HEK293 (cell line): Measurements from ENCODE around the gene HBA2.
A peak's percentile ranks its signal among the peaks of the same experiment; 100 is the strongest.

ENCODE experiments used
- CTCF ChIA-PET: fragments of 350-600 bp; formaldehyde crosslinking; extraction: SDS; loops from one replicate; lab custom pipeline; 2021; ENCODE audit warnings: antibody characterized with exemption; lab: Yijun Ruan, JAX
- POLR2A ChIA-PET: fragments of 300-600 bp; formaldehyde crosslinking; extraction: SDS; loops from one replicate; lab custom pipeline; 2020; ENCODE audit warnings: antibody characterized with exemption, inconsistent platforms; lab: Yijun Ruan, JAX
- H3K27ac ChIP-seq: fragments of 200-500 bp; sonication (Bioruptor generic); 2 replicates; pipeline ENCODE4 v1.5.1; 2014; ENCODE audit warnings: low read depth, low read length, control low read depth, inconsistent platforms; ENCODE audit errors: extremely low read depth
- H3K36me3 ChIP-seq, 2 experiments: fragments of 200-500 bp in 1 of 2; sonication (Bioruptor generic) in 1 of 2; 1 replicate in 1 of 2; 2 replicates in 1 of 2; pipeline ENCODE4 v1.5.1; 2014 to 2017; ENCODE audit warnings: inconsistent platforms in 2 of 2, low read length in 2 of 2; ENCODE audit not compliant: control insufficient read depth in 2 of 2, insufficient read depth in 1 of 2
- H3K4me1 ChIP-seq: fragments of 200-500 bp; sonication (Bioruptor generic); 2 replicates; pipeline ENCODE4 v1.5.1; 2014; ENCODE audit warnings: mild to moderate bottlenecking, low read length, inconsistent platforms; ENCODE audit not compliant: control insufficient read depth, insufficient read depth
- H3K4me3 ChIP-seq: 2 replicates; pipeline ENCODE4 v1.5.1; 2011; ENCODE audit warnings: low read depth, mild to moderate bottlenecking, control low read depth, low read length, moderate library complexity
- H3K9me3 ChIP-seq: fragments of 200-500 bp; sonication (Bioruptor generic); 2 replicates; pipeline ENCODE4 v1.5.1; 2014; ENCODE audit warnings: low read depth, low read length, inconsistent platforms; ENCODE audit not compliant: control insufficient read depth, insufficient read depth
- AEBP2 ChIP-seq: fragments of 450-650 bp; formaldehyde crosslinking; IDR thresholded peaks from 2 replicates; pipeline ENCODE4 v1.5.1; 2016; ENCODE audit warnings: missing biosample characterization, missing genetic modification characterization, borderline replicate concordance
- GLI2 ChIP-seq: fragments of 450-650 bp; formaldehyde crosslinking; IDR thresholded peaks from 2 replicates; pipeline ENCODE4; 2017; ENCODE audit warnings: missing biosample characterization, missing genetic modification characterization, low read depth, borderline replicate concordance
- KLF17 ChIP-seq: fragments of 450-650 bp; formaldehyde crosslinking; IDR thresholded peaks from 2 replicates; pipeline ENCODE4 v1.5.1; 2016; ENCODE audit warnings: missing biosample characterization, missing genetic modification characterization
- OVOL3 ChIP-seq: fragments of 450-650 bp; formaldehyde crosslinking; IDR thresholded peaks from 2 replicates; pipeline ENCODE4 v1.5.1; 2016; ENCODE audit warnings: missing biosample characterization, missing genetic modification characterization
- PBX3 ChIP-seq: sonication (generic); formaldehyde crosslinking; IDR thresholded peaks from 2 replicates; pipeline ENCODE4 v1.8.1; 2022; ENCODE audit warnings: mild to moderate bottlenecking, moderate library complexity, missing genetic modification reagents
- TRIM28 ChIP-seq: IDR thresholded peaks from 2 replicates; pipeline ENCODE4 v1.6.1; 2011; ENCODE audit warnings: low read length, control low read depth, borderline replicate concordance
- ZBTB11 ChIP-seq: fragments of 450-650 bp; formaldehyde crosslinking; conservative IDR thresholded peaks from 2 replicates; pipeline ENCODE4 v1.5.1; 2016; ENCODE audit warnings: low read depth, missing biosample characterization, missing genetic modification characterization
- ZBTB17 ChIP-seq: fragments of 450-650 bp; formaldehyde crosslinking; IDR thresholded peaks from 2 replicates; pipeline ENCODE4 v1.5.1; 2016; ENCODE audit warnings: missing biosample characterization, missing genetic modification characterization
- ZNF221 ChIP-seq: fragments of 450-650 bp; formaldehyde crosslinking; IDR thresholded peaks from 2 replicates; pipeline ENCODE4 v1.5.1; 2017; ENCODE audit warnings: missing biosample characterization, missing genetic modification characterization, borderline replicate concordance
- ZNF311 ChIP-seq: fragments of 450-650 bp; formaldehyde crosslinking; IDR thresholded peaks from 2 replicates; pipeline ENCODE4 v1.5.1; 2017; ENCODE audit warnings: missing biosample characterization, missing genetic modification characterization, borderline replicate concordance
- ZNF335 ChIP-seq: fragments of 450-650 bp; formaldehyde crosslinking; conservative IDR thresholded peaks from 2 replicates; pipeline ENCODE4 v1.5.1; 2016; ENCODE audit warnings: missing biosample characterization, missing genetic modification characterization
- ZNF426 ChIP-seq: fragments of 450-650 bp; formaldehyde crosslinking; IDR thresholded peaks from 2 replicates; pipeline ENCODE4 v1.5.1; 2017; ENCODE audit warnings: missing biosample characterization, missing genetic modification characterization, mild to moderate bottlenecking, inconsistent platforms, moderate library complexity
- ZNF624 ChIP-seq: fragments of 450-650 bp; formaldehyde crosslinking; IDR thresholded peaks from 2 replicates; pipeline ENCODE4 v1.5.1; 2017; ENCODE audit warnings: missing biosample characterization, missing genetic modification characterization
- ZNF670 ChIP-seq: fragments of 450-650 bp; formaldehyde crosslinking; IDR thresholded peaks from 2 replicates; pipeline ENCODE4 v1.5.1; 2016; ENCODE audit warnings: missing biosample characterization, missing genetic modification characterization, low read depth
- ZNF701 ChIP-seq: fragments of 450-650 bp; formaldehyde crosslinking; IDR thresholded peaks from 2 replicates; pipeline ENCODE4 v1.5.1; 2016; ENCODE audit warnings: missing biosample characterization, missing genetic modification characterization
- ZNF776 ChIP-seq: fragments of 450-650 bp; formaldehyde crosslinking; IDR thresholded peaks from 2 replicates; pipeline ENCODE4 v1.5.0; 2017; ENCODE audit warnings: missing biosample characterization, missing genetic modification characterization, borderline replicate concordance
- ZSCAN23 ChIP-seq: fragments of 450-650 bp; formaldehyde crosslinking; IDR thresholded peaks from 2 replicates; pipeline ENCODE4 v1.5.1; 2016; ENCODE audit warnings: missing biosample characterization, missing genetic modification characterization
- ZXDB ChIP-seq: fragments of 450-650 bp; formaldehyde crosslinking; IDR thresholded peaks from 2 replicates; pipeline ENCODE4 v1.5.1; 2016; ENCODE audit warnings: missing biosample characterization, missing genetic modification characterization

Gene HBA2

GRCh38 chr16:146646-147045, 26.0 kb upstream of the HBA2 start:
- H3K4me3 ChIP-seq, result no peak overlapping the region
- ChIA-PET CTCF (no interaction called here), POLR2A (no interaction called here)
- peaks cover 4% of the 10 kb centered on the region; the same call in 1 of the 2 replicates for H3K4me1 ChIP-seq
- TF ChIP-seq AEBP2 (tag by site-specific recombination), result no peak
- TF ChIP-seq ZBTB17 (tag by site-specific recombination), result no peak
- no peak for TF ChIP-seq ZNF670 (tag by site-specific recombination)
- no peak for TF ChIP-seq PBX3
- no peak for TF ChIP-seq ZBTB11 (tag by site-specific recombination)
- no peak for TF ChIP-seq ZNF776 (tag by site-specific recombination)
- TF ChIP-seq ZNF624 (tag by site-specific recombination), result no peak
- no peaks in the 10 kb centered on the region for H3K36me3 ChIP-seq
- H3K9me3 ChIP-seq, result no peaks in the 10 kb centered on the region
- H3K27ac ChIP-seq, result no peak overlapping the region

GRCh38 chr16:149024-149660, 23.5 kb upstream of the HBA2 start:
- H3K36me3 ChIP-seq, result no peaks in the 10 kb centered on the region
- ChIA-PET POLR2A (interaction anchor here (0.5 to 0.6 kb wide), 2 partner anchors 10 kb away, joined by 3 to 5 read pairs; no protein-coding TSS in a partner anchor), CTCF (interaction anchor here (0.5 to 1.5 kb wide), 2 partner anchors 52 to 81 kb away, joined by 3 to 8 read pairs; no protein-coding TSS in a partner anchor)
- H3K4me3 ChIP-seq, result no peak overlapping the region
- TF ChIP-seq KLF17 (tag by site-specific recombination) (0 out of 2 replicates have a peak, but pooled peaks have one; percentile 31), PBX3 (no peak), ZNF221 (tag by site-specific recombination) (no peak), TRIM28 (peak; percentile 26; the same call in 1 of the 2 replicates), OVOL3 (tag by site-specific recombination) (no peak), ZNF335 (tag by site-specific recombination) (peak; percentile 54; the same call in 1 of the 2 replicates), ZXDB (tag by site-specific recombination) (no peak), ZSCAN23 (no peak), ZBTB17 (tag by site-specific recombination) (peak; percentile 12; the same call in 1 of the 2 replicates), ZNF311 (no peak), GLI2 (tag by site-specific recombination) (no peak), ZNF624 (tag by site-specific recombination) (no peak), ZNF701 (no peak), ZNF426 (tag by site-specific recombination) (no peak)
- peaks cover 4% of the 10 kb centered on the region; the same call in 1 of the 2 replicates for H3K4me1 ChIP-seq
- no peaks in the 10 kb centered on the region for H3K9me3 ChIP-seq
- H3K27ac ChIP-seq, result no peak overlapping the region
